Measurements from ENCODE around the gene EEF1G.
"Not testable (repeated sequence)": the region's sequence is repeated elsewhere in the genome, so short reads cannot be mapped to it uniquely, and the experiment has no call there.

Gene EEF1G

DNA sequence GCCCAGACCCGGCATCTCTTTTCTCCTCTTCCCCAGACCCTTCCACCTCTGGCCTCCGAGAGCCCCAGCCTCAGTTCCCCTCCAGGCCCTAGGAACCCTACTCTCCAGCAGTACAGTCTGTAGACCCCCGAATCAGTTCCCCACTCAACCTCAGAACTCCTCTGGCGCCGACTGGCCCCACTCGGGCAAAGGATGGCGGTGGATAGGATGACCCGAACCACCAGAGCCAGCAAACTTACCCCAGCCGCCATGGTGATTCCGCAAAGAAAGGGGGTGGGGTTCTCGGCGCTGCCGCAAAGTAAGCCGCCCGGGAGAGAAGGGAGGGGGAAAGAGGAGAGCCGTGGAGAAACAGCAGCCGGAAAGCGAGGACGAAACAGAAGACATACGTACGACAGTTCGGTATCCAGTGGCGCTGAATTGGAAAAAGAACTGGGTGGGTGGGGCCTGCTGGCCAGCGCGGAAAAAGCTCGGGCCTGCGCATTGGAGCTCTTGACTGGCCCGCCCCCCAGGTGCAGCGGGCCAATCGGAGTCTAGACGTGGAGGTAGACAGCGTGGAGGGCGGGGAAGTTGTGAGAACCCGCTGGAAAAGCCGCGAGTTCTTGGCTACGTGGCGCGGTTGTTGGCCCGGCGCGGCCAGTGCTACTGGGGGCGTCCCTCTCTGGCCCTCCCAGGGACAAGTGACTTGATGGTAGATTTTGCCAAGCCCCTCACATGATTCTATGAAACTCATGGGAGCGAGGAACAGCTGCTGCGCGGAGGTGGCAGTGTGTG lies at the start of gene EEF1G:
TSS of gene EEF1G (minus strand) at position 300 of the 771 bp plus-strand sequence. CDS start at position 251, 49 bp downstream.
- TF ChIP-seq, protein P1, sequence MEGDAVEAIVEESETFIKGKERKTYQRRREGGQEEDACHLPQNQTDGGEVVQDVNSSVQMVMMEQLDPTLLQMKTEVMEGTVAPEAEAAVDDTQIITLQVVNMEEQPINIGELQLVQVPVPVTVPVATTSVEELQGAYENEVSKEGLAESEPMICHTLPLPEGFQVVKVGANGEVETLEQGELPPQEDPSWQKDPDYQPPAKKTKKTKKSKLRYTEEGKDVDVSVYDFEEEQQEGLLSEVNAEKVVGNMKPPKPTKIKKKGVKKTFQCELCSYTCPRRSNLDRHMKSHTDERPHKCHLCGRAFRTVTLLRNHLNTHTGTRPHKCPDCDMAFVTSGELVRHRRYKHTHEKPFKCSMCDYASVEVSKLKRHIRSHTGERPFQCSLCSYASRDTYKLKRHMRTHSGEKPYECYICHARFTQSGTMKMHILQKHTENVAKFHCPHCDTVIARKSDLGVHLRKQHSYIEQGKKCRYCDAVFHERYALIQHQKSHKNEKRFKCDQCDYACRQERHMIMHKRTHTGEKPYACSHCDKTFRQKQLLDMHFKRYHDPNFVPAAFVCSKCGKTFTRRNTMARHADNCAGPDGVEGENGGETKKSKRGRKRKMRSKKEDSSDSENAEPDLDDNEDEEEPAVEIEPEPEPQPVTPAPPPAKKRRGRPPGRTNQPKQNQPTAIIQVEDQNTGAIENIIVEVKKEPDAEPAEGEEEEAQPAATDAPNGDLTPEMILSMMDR (IDR thresholded peaks at IDR 0.05; ENCODE audit: low read length, missing control alignments): no peak
- peak; percentile 100 for DNase-seq (ENCODE audit: low read depth)
- peak within 1 kb of the TSS; percentile 99 for H3K4me3 ChIP-seq (replicated peaks; ENCODE audit: low read depth, low read length)

GRCh38 chr11:62622476-62623089 lies 48.9 kb upstream of the EEF1G start:
- no peak for DNase-seq (ENCODE audit: low read depth)
- peak overlapping the region; percentile 75 for H3K4me3 ChIP-seq (replicated peaks; ENCODE audit: low read depth, low read length)
- TF ChIP-seq, protein P1 (IDR thresholded peaks at IDR 0.05; ENCODE audit: low read length, missing control alignments): no peak

GRCh38 chr11:62621567-62622470 lies 48.1 kb upstream of the EEF1G start, which contains the start of gene B3GAT3:
Gene B3GAT3, minus strand, starts transcription at chr11:62621986. Its CDS starts 39 bp downstream, at chr11:62621947.
- DNase-seq (ENCODE audit: low read depth): peak; percentile 98
- H3K4me3 ChIP-seq (replicated peaks; ENCODE audit: low read depth, low read length): peak within 1 kb of the TSS; percentile 75
- TF ChIP-seq, protein P1 (IDR thresholded peaks at IDR 0.05; ENCODE audit: low read length, missing control alignments): no peak

- no peak for DNase-seq (ENCODE audit: low read depth)
- TF ChIP-seq, protein P1 (IDR thresholded peaks at IDR 0.05; ENCODE audit: low read length, missing control alignments): no peak
- peak overlapping the region; percentile 75 for H3K4me3 ChIP-seq (replicated peaks; ENCODE audit: low read depth, low read length)
These were observed 47.4 kb upstream of the EEF1G start for GRCh38 chr11:62621027-62621566.

- H3K4me3 ChIP-seq (replicated peaks; ENCODE audit: low read depth, low read length); DNase-seq (ENCODE audit: low read depth): not testable (repeated sequence)
These were observed 43.3 kb upstream of the EEF1G start for GRCh38 chr11:62616957-62617356.

DNA sequence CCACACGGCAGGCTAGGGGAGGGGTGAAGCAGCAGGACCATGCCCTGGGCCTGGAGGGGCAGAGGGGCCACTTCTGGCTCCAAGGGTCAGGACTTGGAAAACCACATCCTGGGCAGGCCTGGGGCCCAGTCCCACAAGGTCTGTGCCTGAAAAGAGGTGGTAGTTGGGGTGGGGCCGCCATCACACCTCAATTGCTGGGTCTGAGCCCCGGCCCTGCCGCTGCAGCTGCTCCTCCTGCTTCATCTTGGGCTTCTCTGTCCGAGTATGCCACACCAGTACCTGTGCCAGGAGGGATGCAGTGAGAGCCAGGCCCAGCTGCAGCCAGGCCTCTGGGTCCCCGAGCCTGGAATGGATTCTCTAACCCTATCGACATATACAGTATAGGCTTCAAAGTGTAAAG lies 41.8 kb upstream of the EEF1G start:
- TF ChIP-seq, protein P1 (IDR thresholded peaks at IDR 0.05; ENCODE audit: low read length, missing control alignments): no peak
- DNase-seq (ENCODE audit: low read depth): no peak
- no peak overlapping the region for H3K4me3 ChIP-seq (replicated peaks; ENCODE audit: low read depth, low read length)

Measured in fibroblast of pulmonary artery (primary cell).